ENCODE measurements around the gene CA5A.

CA5A gene

GRCh38 chr16:87963400-87963799 lies 27.1 kb upstream of the CA5A start:
- DNase-seq (ENCODE audit: low read depth in 2 of 2) = peak; percentile 69

- DNase-seq (ENCODE audit: low read depth in 2 of 2) = no peak
These were observed 25.3 kb upstream of the CA5A start for GRCh38 chr16:87961623-87962022.

- DNase-seq (ENCODE audit: low read depth in 2 of 2) = no peak
These were observed 24.5 kb upstream of the CA5A start for GRCh38 chr16:87960852-87961251.

- DNase-seq (ENCODE audit: low read depth in 2 of 2) = no peak
These were observed 24.0 kb upstream of the CA5A start for GRCh38 chr16:87960296-87960695.

- DNase-seq (ENCODE audit: low read depth in 2 of 2) = no peak
These were observed 23.2 kb upstream of the CA5A start for GRCh38 chr16:87959391-87959990.

- DNase-seq (ENCODE audit: low read depth in 2 of 2) = no peak
These were observed 22.3 kb upstream of the CA5A start for GRCh38 chr16:87958632-87959031.

- no peak for DNase-seq (ENCODE audit: low read depth in 2 of 2)
These were observed 21.2 kb upstream of the CA5A start for GRCh38 chr16:87957296-87958094.

- peak; percentile 63 to 76 for DNase-seq (ENCODE audit: low read depth in 2 of 2)
These were observed 20.3 kb upstream of the CA5A start for GRCh38 chr16:87956365-87957231.

- DNase-seq (ENCODE audit: low read depth in 2 of 2) = no peak
These were observed 19.7 kb upstream of the CA5A start for GRCh38 chr16:87956098-87956364.

GRCh38 chr16:87955302-87956097 lies 19.2 kb upstream of the CA5A start:
- no peak for DNase-seq (ENCODE audit: low read depth in 2 of 2)

GRCh38 chr16:87954826-87955225 lies 18.5 kb upstream of the CA5A start:
- no peak for DNase-seq (ENCODE audit: low read depth in 2 of 2)

GRCh38 chr16:87954361-87954760 lies 18.0 kb upstream of the CA5A start:
- no peak for DNase-seq (ENCODE audit: low read depth in 2 of 2)

GRCh38 chr16:87953308-87954215 lies 17.2 kb upstream of the CA5A start:
- no peak for DNase-seq (ENCODE audit: low read depth in 2 of 2)

- DNase-seq (ENCODE audit: low read depth in 2 of 2) = no peak
These were observed 16.4 kb upstream of the CA5A start for GRCh38 chr16:87952751-87953150.

GRCh38 chr16:87951552-87952538 lies 15.5 kb upstream of the CA5A start:
- DNase-seq (ENCODE audit: low read depth in 2 of 2) = no peak

- DNase-seq (ENCODE audit: low read depth in 2 of 2) = peak; percentile 96 to 97
These were observed 14.6 kb upstream of the CA5A start, which contains the start of gene BANP for GRCh38 chr16:87950765-87951551. Gene BANP (plus strand): TSS chr16:87951434. CDS start chr16:87975116, 23,682 bp downstream.

- DNase-seq (ENCODE audit: low read depth in 2 of 2) = no peak
These were observed 12.9 kb upstream of the CA5A start for GRCh38 chr16:87949071-87949744.

GRCh38 chr16:87948735-87949070 lies 12.4 kb upstream of the CA5A start:
- DNase-seq (ENCODE audit: low read depth in 2 of 2) = no peak
